GM19193 (cell line): ENCODE measurements around the gene FEM1A.

Experiments
- POLR2A ChIP-seq: IDR thresholded peaks from 4 replicates; pipeline ENCODE4 v1.6.1; 2011; ENCODE audit not compliant: insufficient read depth, insufficient read length; ENCODE audit errors: extremely low read depth

The FEM1A gene

GRCh38 chr19:4829001-4829712 is 37.6 kb downstream of the FEM1A start:
- no peak for TF ChIP-seq POLR2A

GRCh38 chr19:4830332-4830731 is 38.8 kb downstream of the FEM1A start:
- no peak for TF ChIP-seq POLR2A

- TF ChIP-seq POLR2A, result no peak
Measured at GRCh38 chr19:4830768-4831265, 39.3 kb downstream of the FEM1A start.

- peak; percentile 74 for TF ChIP-seq POLR2A
Measured at GRCh38 chr19:4831304-4831978, 39.9 kb downstream of the FEM1A start, which contains the start of gene TICAM1. TSS of gene TICAM1 (minus strand) at chr19:4831712. CDS start at chr19:4818377, 13,335 bp downstream.

GRCh38 chr19:4832776-4833175 is 41.2 kb downstream of the FEM1A start:
- no peak for TF ChIP-seq POLR2A

GRCh38 chr19:4839192-4839591 is 47.7 kb downstream of the FEM1A start:
- TF ChIP-seq POLR2A, result no peak

GRCh38 chr19:4843647-4843965 is 52.1 kb downstream of the FEM1A start:
- no peak for TF ChIP-seq POLR2A

GRCh38 chr19:4844348-4845179 is 53.0 kb downstream of the FEM1A start:
- TF ChIP-seq POLR2A, result no peak

GRCh38 chr19:4847190-4847973 is 55.8 kb downstream of the FEM1A start:
- TF ChIP-seq POLR2A, result no peak

GRCh38 chr19:4849019-4849418 is 57.5 kb downstream of the FEM1A start:
- no peak for TF ChIP-seq POLR2A
